Prostate gland (tissue), 2 donors: ENCODE data around the gene APOO. TPM values are rescaled to one million over a fixed set of nuclear protein-coding genes. Genes with fewer than 3 reads are reported as not detected.

Experiments
- DNase-seq: peaks from one replicate; pipeline ENCODE4 v3.0.0-alpha.2; 2019; ENCODE audit warnings: low spot score
- H3K27ac ChIP-seq, 2 donors: fragments of 200-600 bp; sonication (generic); 2 replicates each; pipeline ENCODE4 v1.5.1; 2017 to 2019
- H3K27me3 ChIP-seq: fragments of 200-600 bp; sonication (generic); replicated peaks from 2 replicates; pipeline ENCODE4 v1.5.1; 2019; ENCODE audit not compliant: insufficient read depth
- H3K36me3 ChIP-seq, 2 donors: fragments of 200-600 bp; sonication (generic); 1 replicate in 1 of 2; 2 replicates in 1 of 2; pipeline versions ENCODE4 v1.5.1 to v1.8.1; 2017 to 2019
- H3K4me1 ChIP-seq: fragments of 200-600 bp; sonication (generic); replicated peaks from 2 replicates; pipeline ENCODE4 v1.5.1; 2019
- H3K4me3 ChIP-seq, 2 donors: fragments of 200-600 bp; sonication (generic); 2 replicates each; pipeline ENCODE4 v1.5.1; 2017 to 2019
- H3K9me3 ChIP-seq: fragments of 200-600 bp; sonication (generic); 2 replicates; pipeline ENCODE4 v1.5.1; 2017
- CTCF ChIP-seq, 4 experiments: fragments of 200-600 bp in 2 of 4; fragments of 450-650 bp in 2 of 4; sonication (generic) in 2 of 4; IDR thresholded peaks; 1 replicate in 3 of 4; 2 replicates in 1 of 4; pipeline ENCODE4 v1.5.1; 2016 to 2019; ENCODE audit warnings: antibody characterized with exemption in 4 of 4, mild to moderate bottlenecking in 2 of 4, moderate library complexity in 2 of 4
- POLR2A ChIP-seq: fragments of 450-650 bp; IDR thresholded peaks from one replicate; pipeline ENCODE4 v1.6.1; 2016; ENCODE audit warnings: antibody characterized with exemption, mild to moderate bottlenecking
- POLR2AphosphoS5 ChIP-seq: sonication (generic); formaldehyde crosslinking; IDR thresholded peaks from one replicate; pipeline ENCODE4 v1.6.1; 2017; ENCODE audit warnings: antibody characterized with exemption
- WGBS: methylation state at CpG from one replicate; pipeline ENCODE4 v1.1.5; 2018; 5-methylcytosine and 5-hydroxymethylcytosine counted together
- intact Hi-C: fragments of 100-400 bp; cut with DNase I; formaldehyde crosslinking; loops from one replicate; pipeline ENCODE4 v1.14.2; 2022
- total RNA-seq, 2 donors: library from RNA; depleted of rRNA; stranded (reverse); fragments of >200 nt; gene quantifications; one replicate each; pipeline ENCODE4 v1.1.0, GENCODE V29; 2016

The APOO gene
- total RNA-seq, 2 donors from 2014 or later = 12.3 to 17.3 TPM

GRCh38 chrX:23851544-23851943 lies 56.2 kb downstream of the APOO start:
- Histone ChIP-seq H3K27ac (no peak overlapping the region), H3K9me3 (no peaks in the 10 kb centered on the region), H3K36me3 (no peaks in the 10 kb centered on the region), H3K4me1 (no peaks in the 10 kb centered on the region), H3K27me3 (no peaks in the 10 kb centered on the region), H3K4me3 (no peak overlapping the region)
- intact Hi-C loops = no loop called here
- no peak for DNase-seq
- WGBS = 89% methylated on average over 2 of the region's 2 CpGs
- TF ChIP-seq POLR2AphosphoS5 = no peak

- no peak for TF ChIP-seq POLR2A
- no peak for TF ChIP-seq CTCF (IDR thresholded peaks at IDR 0.05)
- TF ChIP-seq POLR2AphosphoS5 = no peak
- no peak for DNase-seq
- no peaks in the 10 kb centered on the region for H3K36me3 ChIP-seq
- intact Hi-C loops = no loop called here
- no peaks in the 10 kb centered on the region for H3K27me3 ChIP-seq
- H3K4me3 ChIP-seq = no peak overlapping the region
- no peak overlapping the region for H3K27ac ChIP-seq
- H3K4me1 ChIP-seq = no peaks in the 10 kb centered on the region
- 90% methylated on average over 5 of the region's 5 CpGs for WGBS
- H3K9me3 ChIP-seq = no peaks in the 10 kb centered on the region
These were observed 58.5 kb downstream of the APOO start for GRCh38 chrX:23849241-23849640.

GRCh38 chrX:23845351-23845817 lies 62.4 kb downstream of the APOO start:
- Histone ChIP-seq H3K9me3 (no peaks in the 10 kb centered on the region), H3K36me3 (no peaks in the 10 kb centered on the region), H3K4me1 (no peaks in the 10 kb centered on the region), H3K4me3 (no peak overlapping the region), H3K27me3 (no peaks in the 10 kb centered on the region), H3K27ac (peak overlapping the region; percentile 66 to 71)
- WGBS = 21% methylated on average over 3 of the region's 3 CpGs
- intact Hi-C loops = no loop called here
- DNase-seq = peak; percentile 23
- no peak for TF ChIP-seq POLR2AphosphoS5
- TF ChIP-seq CTCF (IDR thresholded peaks at IDR 0.05) = no peak
- no peak for TF ChIP-seq POLR2A

- Histone ChIP-seq H3K4me1 (no peaks in the 10 kb centered on the region), H3K9me3 (no peaks in the 10 kb centered on the region), H3K27ac (peak overlapping the region; percentile 66 to 71), H3K36me3 (no peaks in the 10 kb centered on the region), H3K27me3 (no peaks in the 10 kb centered on the region), H3K4me3 (no peak overlapping the region)
- 49% methylated on average over 6 of the region's 7 CpGs for WGBS
- DNase-seq = no peak
- no peak for TF ChIP-seq CTCF (IDR thresholded peaks at IDR 0.05)
- TF ChIP-seq POLR2AphosphoS5 = no peak
- intact Hi-C loops = no loop called here
These were observed 63.1 kb downstream of the APOO start for GRCh38 chrX:23844502-23845138.

- DNase-seq = no peak
- WGBS = 85% methylated on average over 4 of the region's 4 CpGs
- TF ChIP-seq POLR2AphosphoS5 = no peak
- TF ChIP-seq POLR2A = no peak
- no peak for TF ChIP-seq CTCF (IDR thresholded peaks at IDR 0.05)
- Histone ChIP-seq H3K4me3 (no peak overlapping the region), H3K9me3 (no peaks in the 10 kb centered on the region), H3K4me1 (no peaks in the 10 kb centered on the region), H3K27ac (no peak overlapping the region), H3K27me3 (no peaks in the 10 kb centered on the region), H3K36me3 (no peaks in the 10 kb centered on the region)
- intact Hi-C loops = no loop called here
These were observed 65.8 kb downstream of the APOO start for GRCh38 chrX:23841847-23842522.
